Epithelial cell of proximal tubule (primary cell): ENCODE measurements around the gene RNU1-3. TPM values are rescaled to one million over a fixed set of nuclear protein-coding genes. Genes with fewer than 3 reads are reported as not detected.
"Not testable (repeated sequence)": the region's sequence is repeated elsewhere in the genome, so short reads cannot be mapped to it uniquely, and the experiment has no call there.

Experiments used
- DNase-seq: peaks from one replicate; pipeline ENCODE4 v3.0.0-alpha.2; 2011; ENCODE audit warnings: low read depth
- H3K4me3 ChIP-seq: 2 replicates; pipeline ENCODE4 v1.5.1; 2011; ENCODE audit warnings: low read depth, mild to moderate bottlenecking, low read length
- total RNA-seq: library from RNA; depleted of rRNA; stranded (reverse); fragments of >200 nt; gene quantifications from 2 replicates; pipeline ENCODE4 v1.2.3, GENCODE V29; 2015
- TF ChIP-seq, protein P1 (sequence below): conservative IDR thresholded peaks from 2 replicates; pipeline ENCODE4 v1.5.1; 2012; ENCODE audit warnings: low read depth, mild to moderate bottlenecking, low read length

The RNU1-3 gene
- total RNA-seq, 1 donor from 2014 or later = under 0.01 TPM

GRCh38 chr1:16699440-16699839, 32.7 kb upstream of the RNU1-3 start:
- H3K4me3 ChIP-seq, DNase-seq: not testable (repeated sequence)

DNA sequence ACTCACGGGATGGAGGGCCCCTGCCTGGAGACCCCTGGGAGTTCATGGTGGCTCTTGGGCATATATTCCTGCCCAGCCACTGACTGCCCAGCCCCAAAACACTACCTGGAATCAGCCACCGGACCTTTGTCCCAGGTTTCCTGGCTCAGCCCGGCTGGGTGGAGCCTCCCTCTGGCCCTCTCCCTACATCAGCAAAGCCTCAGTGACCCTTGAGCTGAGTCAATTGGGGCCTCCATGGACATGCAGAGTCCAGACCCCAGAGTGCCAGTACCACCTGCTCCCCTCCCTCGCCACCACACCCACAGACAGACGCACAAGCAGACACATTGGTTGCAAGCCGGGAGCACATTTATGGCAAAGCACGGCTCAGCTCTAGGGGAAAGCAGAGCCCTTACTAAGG, 30.4 kb upstream of the RNU1-3 start:
- DNase-seq, H3K4me3 ChIP-seq: not testable (repeated sequence)

DNA sequence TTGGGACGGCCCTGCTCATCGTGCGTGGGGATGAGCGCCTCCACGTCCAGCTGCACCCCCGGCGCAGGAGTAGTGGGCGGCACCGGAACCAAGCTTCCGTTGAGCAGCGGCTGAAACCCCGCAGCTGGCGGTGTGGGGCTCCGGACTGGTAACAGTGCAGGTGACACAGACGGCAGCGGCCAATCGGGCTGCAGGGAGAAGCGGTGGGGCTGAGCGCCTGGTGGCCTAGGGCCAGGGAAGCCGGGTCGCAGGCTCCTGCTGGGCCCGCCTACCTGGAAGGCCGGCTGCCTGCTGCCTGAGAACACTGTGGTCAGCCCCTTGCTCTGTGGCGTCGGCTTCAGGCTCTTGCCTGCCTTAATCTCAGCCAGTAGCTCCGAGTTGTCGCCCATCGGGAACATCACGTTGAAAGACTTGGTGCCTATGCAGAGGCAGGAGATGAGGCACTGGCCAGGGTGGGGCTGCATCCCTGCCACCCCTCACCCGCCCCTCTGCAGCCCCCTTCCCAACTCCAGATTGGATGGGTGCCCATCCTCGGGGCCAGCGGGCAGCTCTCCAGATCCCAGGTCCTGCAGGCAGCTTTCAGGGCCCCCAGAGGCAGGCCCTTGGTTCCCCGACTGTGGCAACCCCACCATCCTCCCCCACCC, 29.9 kb upstream of the RNU1-3 start:
- not testable (repeated sequence) for DNase-seq, H3K4me3 ChIP-seq

GRCh38 chr1:16694308-16694702, 27.6 kb upstream of the RNU1-3 start:
- H3K4me3 ChIP-seq, DNase-seq: not testable (repeated sequence)

- DNase-seq = not testable (repeated sequence)
Measured at GRCh38 chr1:16693449-16694307, 26.9 kb upstream of the RNU1-3 start.

DNA sequence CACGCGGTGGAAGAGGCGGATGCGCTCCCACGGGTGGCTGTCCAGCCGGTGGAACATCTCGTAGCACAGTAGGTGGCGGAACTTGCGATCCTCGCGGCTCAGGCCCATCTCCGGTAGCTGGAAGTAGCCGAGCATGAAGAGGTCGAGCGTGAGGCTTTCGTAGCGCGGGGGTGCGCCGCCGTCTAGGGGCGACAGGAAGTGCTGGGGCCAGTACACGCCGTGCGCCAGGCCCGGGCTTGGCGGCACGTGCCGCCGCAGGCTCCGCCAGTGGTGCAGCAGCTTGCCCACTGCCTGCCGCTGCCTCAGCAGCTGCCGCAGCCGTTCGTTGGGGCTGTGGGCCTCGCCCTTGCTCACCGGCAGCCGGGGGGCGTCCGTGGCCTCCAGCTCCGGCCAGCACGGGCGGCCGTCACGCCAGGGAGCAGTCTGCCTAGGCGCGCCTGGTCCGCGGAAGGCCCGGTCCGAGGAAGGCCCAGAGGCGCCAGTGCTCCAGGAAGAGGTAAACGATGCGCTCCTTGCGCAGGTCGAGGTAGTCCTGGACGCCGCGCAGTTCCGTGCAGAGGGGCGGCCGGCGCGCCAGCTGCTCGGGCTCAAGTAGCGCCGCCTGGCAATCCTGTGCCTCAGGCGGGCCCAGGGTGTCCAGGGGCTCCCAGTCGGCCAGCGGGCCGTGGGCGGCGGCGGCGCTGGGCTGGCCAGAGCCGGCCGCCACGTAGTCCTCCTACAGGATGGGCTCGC, 26.1 kb upstream of the RNU1-3 start:
- not testable (repeated sequence) for H3K4me3 ChIP-seq, DNase-seq

More at GRCh38 chr1:16693449-16694307, 26.9 kb upstream of the RNU1-3 start:
- not testable (repeated sequence) for H3K4me3 ChIP-seq

GRCh38 chr1:16692283-16692682, 25.5 kb upstream of the RNU1-3 start:
- DNase-seq, H3K4me3 ChIP-seq: not testable (repeated sequence)

- not testable (repeated sequence) for H3K4me3 ChIP-seq, DNase-seq
Measured at GRCh38 chr1:16690971-16691682, 24.4 kb upstream of the RNU1-3 start.

DNA sequence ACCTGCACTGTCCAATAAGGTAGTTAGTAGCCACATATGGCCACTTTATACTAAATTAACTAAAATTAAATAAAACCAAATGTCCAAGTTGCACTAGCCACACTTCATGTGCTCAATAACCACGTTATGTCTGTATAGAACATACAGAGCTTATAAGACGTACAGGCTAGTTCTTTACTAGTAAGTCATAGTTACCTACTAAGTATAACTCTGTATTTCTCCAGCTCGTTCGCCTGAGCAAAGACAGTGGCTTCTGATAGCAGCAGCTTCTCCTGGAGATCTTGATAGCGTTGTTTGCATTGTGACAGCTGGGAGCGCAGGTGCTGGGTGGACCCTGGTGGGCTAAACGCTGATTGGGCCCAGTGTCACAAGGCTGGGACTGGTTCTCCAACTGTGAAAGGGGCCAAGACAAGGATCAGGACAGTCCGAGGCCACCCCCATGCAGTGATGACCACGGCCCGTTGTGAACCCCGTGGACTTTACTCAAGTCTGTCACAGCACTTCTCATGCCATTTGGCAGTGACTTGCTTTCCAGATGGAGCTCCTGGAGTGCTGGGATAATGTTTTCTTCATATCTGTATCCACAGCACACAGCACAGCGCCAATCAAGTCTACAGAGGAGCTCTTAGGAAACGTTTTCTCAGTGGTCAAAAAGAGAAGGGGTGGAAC, 20.5 kb upstream of the RNU1-3 start:
- not testable (repeated sequence) for DNase-seq, H3K4me3 ChIP-seq

DNA sequence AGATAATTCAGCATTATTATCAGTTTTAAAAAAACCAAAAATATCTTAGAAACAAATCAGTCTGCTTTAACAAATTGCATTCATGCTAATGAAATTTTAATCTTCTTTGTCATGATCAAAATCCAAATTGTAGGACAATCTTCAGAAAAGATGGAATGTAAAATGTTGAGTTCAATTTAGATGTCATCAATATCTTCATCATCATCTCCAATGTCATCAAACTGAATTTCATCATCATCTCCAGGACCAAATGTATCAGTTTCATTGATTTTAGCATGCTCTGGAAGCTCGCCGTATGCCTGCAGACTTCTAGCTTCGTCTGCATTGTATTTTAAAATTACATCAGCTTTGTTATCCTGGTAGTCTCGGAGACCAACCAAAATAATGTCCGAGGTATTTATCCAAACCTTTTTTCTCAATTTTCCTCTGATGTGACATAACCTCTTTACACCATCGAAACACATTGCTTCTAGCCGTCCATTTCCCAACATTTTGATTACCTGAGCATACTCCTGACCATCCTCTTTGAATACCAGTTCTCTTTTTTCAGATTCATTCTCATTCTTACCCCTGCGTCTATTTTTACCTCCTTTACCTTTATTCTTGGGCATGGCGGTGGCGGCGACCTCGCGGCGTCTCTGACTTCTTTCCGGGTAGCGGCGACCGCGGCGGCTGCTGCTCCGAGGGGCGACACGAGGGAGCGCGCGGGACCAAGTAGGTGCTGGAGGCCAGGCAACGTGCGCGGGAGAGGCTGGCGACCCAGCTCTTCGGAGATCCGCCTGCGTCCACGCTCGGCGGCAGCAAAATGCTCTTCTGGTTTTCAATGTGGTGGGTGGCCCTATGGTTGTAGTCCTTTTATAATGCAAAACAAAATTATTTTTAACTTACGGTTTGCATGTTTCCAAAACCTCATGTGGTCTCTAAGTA, 19.0 kb upstream of the RNU1-3 start:
- H3K4me3 ChIP-seq, DNase-seq: not testable (repeated sequence)

GRCh38 chr1:16684738-16685337, 18.1 kb upstream of the RNU1-3 start:
- TF ChIP-seq, protein P1, sequence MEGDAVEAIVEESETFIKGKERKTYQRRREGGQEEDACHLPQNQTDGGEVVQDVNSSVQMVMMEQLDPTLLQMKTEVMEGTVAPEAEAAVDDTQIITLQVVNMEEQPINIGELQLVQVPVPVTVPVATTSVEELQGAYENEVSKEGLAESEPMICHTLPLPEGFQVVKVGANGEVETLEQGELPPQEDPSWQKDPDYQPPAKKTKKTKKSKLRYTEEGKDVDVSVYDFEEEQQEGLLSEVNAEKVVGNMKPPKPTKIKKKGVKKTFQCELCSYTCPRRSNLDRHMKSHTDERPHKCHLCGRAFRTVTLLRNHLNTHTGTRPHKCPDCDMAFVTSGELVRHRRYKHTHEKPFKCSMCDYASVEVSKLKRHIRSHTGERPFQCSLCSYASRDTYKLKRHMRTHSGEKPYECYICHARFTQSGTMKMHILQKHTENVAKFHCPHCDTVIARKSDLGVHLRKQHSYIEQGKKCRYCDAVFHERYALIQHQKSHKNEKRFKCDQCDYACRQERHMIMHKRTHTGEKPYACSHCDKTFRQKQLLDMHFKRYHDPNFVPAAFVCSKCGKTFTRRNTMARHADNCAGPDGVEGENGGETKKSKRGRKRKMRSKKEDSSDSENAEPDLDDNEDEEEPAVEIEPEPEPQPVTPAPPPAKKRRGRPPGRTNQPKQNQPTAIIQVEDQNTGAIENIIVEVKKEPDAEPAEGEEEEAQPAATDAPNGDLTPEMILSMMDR = peak; percentile 40
- not testable (repeated sequence) for DNase-seq, H3K4me3 ChIP-seq

- not testable (repeated sequence) for DNase-seq, H3K4me3 ChIP-seq
Measured at GRCh38 chr1:16684152-16684551, 17.4 kb upstream of the RNU1-3 start.

DNA sequence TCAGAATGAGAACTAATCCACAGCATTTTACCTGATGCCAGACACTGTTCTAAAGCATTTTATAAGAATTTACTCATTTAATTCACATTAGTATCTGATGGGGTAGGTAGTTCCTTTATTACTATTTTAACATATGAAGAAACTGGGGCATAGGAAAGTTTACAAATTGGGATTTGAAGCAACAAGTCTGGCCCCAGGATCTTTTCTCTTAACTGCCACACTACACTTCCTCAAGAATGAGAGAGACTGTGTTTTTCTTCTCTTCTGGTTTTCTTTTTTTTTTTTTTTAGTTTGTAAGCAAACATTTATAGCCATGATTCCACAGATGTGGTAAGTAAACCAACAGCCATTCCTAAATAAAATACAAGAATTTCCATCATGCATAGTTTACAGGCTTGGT, 16.1 kb upstream of the RNU1-3 start:
- not testable (repeated sequence) for H3K4me3 ChIP-seq

DNA sequence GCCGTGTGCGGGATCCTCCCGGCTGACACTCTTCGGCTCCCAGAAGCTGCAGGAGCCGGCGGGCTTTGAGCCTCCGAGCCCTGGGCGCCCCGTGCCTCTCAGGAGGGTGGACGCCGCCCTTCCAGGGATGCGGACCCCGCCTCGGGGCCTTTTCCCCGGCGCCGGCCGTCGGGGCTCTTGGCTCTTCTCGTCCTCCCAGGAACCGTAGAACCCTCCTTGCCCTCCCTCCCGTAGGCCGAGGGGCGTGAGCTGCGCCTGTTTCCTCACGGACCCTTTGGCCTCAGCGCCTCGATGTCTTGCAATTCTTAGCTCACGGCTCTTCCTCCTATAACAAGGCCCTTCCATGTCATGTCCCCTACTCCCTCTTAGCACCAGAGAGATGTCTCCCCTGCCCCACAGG, 13.6 kb upstream of the RNU1-3 start:
- not testable (repeated sequence) for DNase-seq, H3K4me3 ChIP-seq

More for the DNA sequence above, 16.1 kb upstream of the RNU1-3 start:
- not testable (repeated sequence) for DNase-seq
